Measurements from ENCODE around the gene DNAJC5.
"Not testable (repeated sequence)": the region's sequence is repeated elsewhere in the genome, so short reads cannot be mapped to it uniquely, and the experiment has no call there.

The DNAJC5 gene

GRCh38 chr20:63878899-63879663 is 15.8 kb upstream of the DNAJC5 start:
- Histone ChIP-seq H3K27ac (ENCODE audit: low read depth, low read length) (no peak overlapping the region), H4K20me1 (ENCODE audit: low read depth, low read length) (no peaks in the 10 kb centered on the region), H3K27me3 (ENCODE audit: low read length) (no peaks in the 10 kb centered on the region), H3K4me2 (ENCODE audit: low read depth, low read length, poor library complexity, severe bottlenecking) (no peak overlapping the region), H3K79me2 (ENCODE audit: insufficient read depth, low read length) (no peaks in the 10 kb centered on the region), H3K9me2 (replicated peaks; ENCODE audit: insufficient read depth, low read length) (no peaks in the 10 kb centered on the region), H3K4me3 (ENCODE audit: insufficient read depth, low read length, poor library complexity, severe bottlenecking) (no peak overlapping the region), H3F3A (ENCODE audit: insufficient read depth) (peaks cover 10% of the 10 kb centered on the region; the same call in 1 of the 2 replicates), H3K36me3 (ENCODE audit: low read length) (0 out of 2 replicates have a peak, but pooled peaks cover 5% of the 10 kb centered on the region), H3K9me3 (ENCODE audit: insufficient read depth, low read length) (no peaks in the 10 kb centered on the region), H3K9ac (ENCODE audit: low read length) (no peak overlapping the region), H2AFZ (ENCODE audit: low read depth, low read length, severe bottlenecking) (no peak overlapping the region)
- no peak for TF ChIP-seq EZH2phosphoT487 (conservative IDR thresholded peaks at IDR 0.05; ENCODE audit: low read length)
- TF ChIP-seq CTCF (IDR thresholded peaks at IDR 0.05; ENCODE audit: insufficient read depth, low read length, poor library complexity, severe bottlenecking): no peak

- H3K9me2 ChIP-seq (replicated peaks; ENCODE audit: insufficient read depth, low read length); H3K4me3 ChIP-seq (ENCODE audit: insufficient read depth, low read length, poor library complexity, severe bottlenecking); H3K9ac ChIP-seq (ENCODE audit: low read length); H3K27ac ChIP-seq (ENCODE audit: low read depth, low read length); H3K27me3 ChIP-seq (ENCODE audit: low read length); H3K36me3 ChIP-seq (ENCODE audit: low read length); H4K20me1 ChIP-seq (ENCODE audit: low read depth, low read length); H3K79me2 ChIP-seq (ENCODE audit: insufficient read depth, low read length); H3K4me2 ChIP-seq (ENCODE audit: low read depth, low read length, poor library complexity, severe bottlenecking); H3K9me3 ChIP-seq (ENCODE audit: insufficient read depth, low read length); H2AFZ ChIP-seq (ENCODE audit: low read depth, low read length, severe bottlenecking); H3F3A ChIP-seq (ENCODE audit: insufficient read depth): not testable (repeated sequence)
Observed at GRCh38 chr20:63880901-63881300, 14.0 kb upstream of the DNAJC5 start.

GRCh38 chr20:63881451-63882226 is 13.3 kb upstream of the DNAJC5 start:
- Histone ChIP-seq H3K27me3 (ENCODE audit: low read length) (no peaks in the 10 kb centered on the region), H3K9me2 (replicated peaks; ENCODE audit: insufficient read depth, low read length) (no peaks in the 10 kb centered on the region), H3K9me3 (ENCODE audit: insufficient read depth, low read length) (no peaks in the 10 kb centered on the region), H3K79me2 (ENCODE audit: insufficient read depth, low read length) (no peaks in the 10 kb centered on the region), H3K9ac (ENCODE audit: low read length) (no peak overlapping the region), H3K4me3 (ENCODE audit: insufficient read depth, low read length, poor library complexity, severe bottlenecking) (no peak overlapping the region), H4K20me1 (ENCODE audit: low read depth, low read length) (no peaks in the 10 kb centered on the region), H3K27ac (ENCODE audit: low read depth, low read length) (no peak overlapping the region), H2AFZ (ENCODE audit: low read depth, low read length, severe bottlenecking) (no peak overlapping the region), H3K4me2 (ENCODE audit: low read depth, low read length, poor library complexity, severe bottlenecking) (no peak overlapping the region), H3F3A (ENCODE audit: insufficient read depth) (peaks cover 10% of the 10 kb centered on the region; the same call in 1 of the 2 replicates), H3K36me3 (ENCODE audit: low read length) (no peaks in the 10 kb centered on the region)
- TF ChIP-seq EZH2phosphoT487 (conservative IDR thresholded peaks at IDR 0.05; ENCODE audit: low read length): no peak
- TF ChIP-seq CTCF (IDR thresholded peaks at IDR 0.05; ENCODE audit: insufficient read depth, low read length, poor library complexity, severe bottlenecking): no peak

Measured in SU-DHL-6 (cell line).